ENCODE data around the gene BDP1.

GRCh38 chr5:71528206-71528605 lies 72.8 kb downstream of the BDP1 start:
- TF ChIP-seq POLR2A (IDR thresholded peaks at IDR 0.05) (no peak), CTCF (IDR thresholded peaks at IDR 0.05 in 8 of 11, conservative IDR thresholded peaks at IDR 0.05 in 3 of 11) (no peak)
